SK-N-SH (cell line): ENCODE data around the gene FAM221A. TPM values are rescaled to one million over a fixed set of nuclear protein-coding genes. Genes with fewer than 3 reads are reported as not detected.
"Not testable (repeated sequence)": the region's sequence is repeated elsewhere in the genome, so short reads cannot be mapped to it uniquely, and the experiment has no call there.

ENCODE experiments used
- CTCF ChIA-PET: fragments of 300-600, 350-600 bp; formaldehyde crosslinking; extraction: SDS; loops from one replicate; lab custom pipeline; 2021; lab: Yijun Ruan, JAX
- POLR2A ChIA-PET: fragments of 350-600 bp; sonication (Branson Sonifier 250); formaldehyde crosslinking; extraction: SDS; loops from one replicate; lab custom pipeline; 2020; ENCODE audit warnings: antibody characterized with exemption, inconsistent platforms; lab: Yijun Ruan, JAX
- DNase-seq: peaks from one replicate; pipeline ENCODE4 v3.0.0; 2012
- H2AFZ ChIP-seq: fragments of 200-600 bp; sonication (generic); 2 replicates; pipeline ENCODE4 v1.8.1; 2016; ENCODE audit warnings: antibody characterized with exemption, mild to moderate bottlenecking, low read depth
- H3F3A ChIP-seq: fragments of 200-600 bp; sonication (generic); replicated peaks from 2 replicates; pipeline ENCODE3; 2016; ENCODE audit warnings: antibody characterized with exemption, mild to moderate bottlenecking; ENCODE audit not compliant: insufficient read depth
- H3K27ac ChIP-seq, 2 experiments: fragments of 200-500 bp in 1 of 2; fragments of 200-600 bp in 1 of 2; sonication (Bioruptor generic) in 1 of 2; sonication (generic), shearing (Covaris generic) in 1 of 2; 2 replicates each; pipeline versions ENCODE4 v1.5.1 to v1.6.1; 2014 to 2016; ENCODE audit warnings: low read depth in 2 of 2, inconsistent platforms in 1 of 2, low read length in 1 of 2, mild to moderate bottlenecking in 1 of 2, mixed read lengths in 1 of 2
- H3K27me3 ChIP-seq: fragments of 200-600 bp; sonication (generic), shearing (Covaris generic); 2 replicates; pipeline ENCODE4 v1.6.1; 2016; ENCODE audit warnings: mixed run types; ENCODE audit not compliant: insufficient read depth
- H3K36me3 ChIP-seq, 2 experiments: fragments of 200-500 bp in 1 of 2; fragments of 200-600 bp in 1 of 2; sonication (Bioruptor generic) in 1 of 2; sonication (generic) in 1 of 2; replicated peaks in 1 of 2; 2 replicates each; pipeline versions ENCODE3 to v1.5.1; 2014 to 2016; ENCODE audit warnings: low read length in 1 of 2, mild to moderate bottlenecking in 1 of 2; ENCODE audit not compliant: insufficient read depth in 2 of 2, control insufficient read depth in 1 of 2
- H3K4me1 ChIP-seq, 2 experiments: fragments of 200-500 bp in 1 of 2; fragments of 200-600 bp in 1 of 2; sonication (Bioruptor generic) in 1 of 2; sonication (generic), shearing (Covaris generic) in 1 of 2; 2 replicates each; pipeline versions ENCODE4 v1.5.1 to v1.6.1; 2014 to 2016; ENCODE audit warnings: low read depth in 1 of 2, low read length in 1 of 2, mixed run types in 1 of 2; ENCODE audit not compliant: insufficient read depth in 2 of 2, control insufficient read depth in 1 of 2
- H3K4me2 ChIP-seq: fragments of 200-600 bp; sonication (generic), shearing (Covaris generic); 2 replicates; pipeline ENCODE4 v1.6.1; 2017; ENCODE audit warnings: mixed run types
- H3K4me3 ChIP-seq, 2 experiments: fragments of 200-500 bp in 1 of 2; fragments of 200-600 bp in 1 of 2; sonication (Bioruptor generic) in 1 of 2; sonication (generic), shearing (Covaris generic) in 1 of 2; 2 replicates each; pipeline versions ENCODE4 v1.5.1 to v1.8.1; 2014 to 2016; ENCODE audit warnings: low read depth in 2 of 2, inconsistent platforms in 1 of 2, low read length in 1 of 2, mild to moderate bottlenecking in 1 of 2, mixed read lengths in 1 of 2, moderate library complexity in 1 of 2
- H3K79me2 ChIP-seq: fragments of 200-600 bp; sonication (generic); 2 replicates; pipeline ENCODE4 v1.8.1; 2017; ENCODE audit warnings: mild to moderate bottlenecking; ENCODE audit not compliant: insufficient read depth
- H3K9ac ChIP-seq: fragments of 200-600 bp; sonication (generic); 2 replicates; pipeline ENCODE4 v1.6.1; 2017; ENCODE audit warnings: mixed run types
- H3K9me2 ChIP-seq: fragments of 200-600 bp; sonication (generic); 2 replicates; pipeline ENCODE4 v1.6.1; 2017; ENCODE audit warnings: mixed run types
- H3K9me3 ChIP-seq: fragments of 200-600 bp; sonication (generic); 2 replicates; pipeline ENCODE4 v1.6.1; 2017; ENCODE audit warnings: mixed run types, mild to moderate bottlenecking, moderate library complexity
- H4K20me1 ChIP-seq: fragments of 200-600 bp; sonication (generic); 2 replicates; pipeline ENCODE4 v1.6.1; 2017; ENCODE audit warnings: mild to moderate bottlenecking, mixed run types; ENCODE audit not compliant: insufficient read depth
- CHD2 ChIP-seq: fragments of 150-350 bp; IDR thresholded peaks from 2 replicates; pipeline ENCODE4 v1.6.1; 2018; ENCODE audit warnings: low read length; ENCODE audit not compliant: partially characterized antibody
- CTCF ChIP-seq: fragments of 200-600 bp; sonication (generic); IDR thresholded peaks from 2 replicates; pipeline ENCODE4 v1.6.1; 2017; ENCODE audit warnings: antibody characterized with exemption, mild to moderate bottlenecking, moderate library complexity
- ELF1 ChIP-seq: IDR thresholded peaks from 2 replicates; pipeline ENCODE4 v1.4.0; 2012
- EP300 ChIP-seq, 2 experiments: IDR thresholded peaks; 2 replicates each; pipeline versions ENCODE4 v1.4.0 to v1.6.1; 2012; ENCODE audit warnings: borderline replicate concordance in 1 of 2, low read depth in 1 of 2, low read length in 1 of 2
- EZH2phosphoT487 ChIP-seq: fragments of 200-600 bp; sonication (generic); IDR thresholded peaks from 2 replicates; pipeline ENCODE4 v1.6.1; 2017; ENCODE audit warnings: low read depth, mixed run types, mild to moderate bottlenecking, antibody characterized with exemption, moderate library complexity, borderline replicate concordance
- FOSL2 ChIP-seq: IDR thresholded peaks from 2 replicates; pipeline ENCODE4 v1.4.0; 2012; ENCODE audit warnings: low read depth, mild to moderate bottlenecking, moderate library complexity, borderline replicate concordance
- FOXJ3 ChIP-seq: sonication (generic); formaldehyde crosslinking; IDR thresholded peaks from 2 replicates; pipeline ENCODE4 v1.5.1; 2020; ENCODE audit warnings: mild to moderate bottlenecking, missing genetic modification reagents
- FOXM1 ChIP-seq: IDR thresholded peaks from 2 replicates; pipeline ENCODE4 v1.4.0; 2012; ENCODE audit warnings: low read depth, mild to moderate bottlenecking
- MAX ChIP-seq: IDR thresholded peaks from 2 replicates; pipeline ENCODE4 v1.4.0; 2012; ENCODE audit warnings: low read depth
- MEF2A ChIP-seq: IDR thresholded peaks from 2 replicates; pipeline ENCODE4 v1.4.0; 2012; ENCODE audit warnings: low read depth, borderline replicate concordance
- MXI1 ChIP-seq: IDR thresholded peaks from 2 replicates; pipeline ENCODE4 v1.6.1; 2012; ENCODE audit warnings: mild to moderate bottlenecking, low read depth, low read length, improper control_type of control experiment
- NFIC ChIP-seq: IDR thresholded peaks from 2 replicates; pipeline ENCODE4 v1.4.0; 2012; ENCODE audit warnings: borderline replicate concordance
- PBX3 ChIP-seq: IDR thresholded peaks from 2 replicates; pipeline ENCODE4; 2012
- RAD21 ChIP-seq: IDR thresholded peaks from 2 replicates; pipeline ENCODE4 v1.6.1; 2012; ENCODE audit warnings: mild to moderate bottlenecking, low read length
- REST ChIP-seq: IDR thresholded peaks from 2 replicates; pipeline ENCODE4 v1.6.1; 2012; ENCODE audit warnings: mild to moderate bottlenecking, low read depth, low read length, moderate library complexity
- SIN3A ChIP-seq: IDR thresholded peaks from 2 replicates; pipeline ENCODE4 v1.6.1; 2012; ENCODE audit warnings: low read depth, mild to moderate bottlenecking, low read length, moderate library complexity, borderline replicate concordance
- SMC3 ChIP-seq: IDR thresholded peaks from 2 replicates; pipeline ENCODE4 v1.6.1; 2012; ENCODE audit warnings: low read depth, low read length, improper control_type of control experiment
- TAF1 ChIP-seq: IDR thresholded peaks from 2 replicates; pipeline ENCODE4 v1.6.1; 2012; ENCODE audit warnings: low read depth, mild to moderate bottlenecking, low read length, moderate library complexity, borderline replicate concordance
- USF2 ChIP-seq: fragments of 150-350 bp; IDR thresholded peaks from 2 replicates; pipeline ENCODE4 v1.6.1; 2017; ENCODE audit warnings: antibody characterized with exemption, low read length, low read depth, borderline replicate concordance
- YY1 ChIP-seq: IDR thresholded peaks from 2 replicates; pipeline ENCODE4 v1.4.0; 2012; ENCODE audit warnings: low read depth, mild to moderate bottlenecking
- WGBS: methylation state at CpG from one replicate; pipeline ENCODE4 v1.1.6; 2017; ENCODE audit warnings: low lambda C conversion rate; 5-methylcytosine and 5-hydroxymethylcytosine counted together
- polyA plus RNA-seq, 3 experiments: library from polyadenylated mRNA; depleted of rRNA; stranded (reverse); fragments of >200 nt; gene quantifications; 2 replicates each; pipeline ENCODE4 v1.2.3, GENCODE V29; 2012

The FAM221A gene
- polyA plus RNA-seq, 1 of the 3 experiments (the other 2 are of a cell fraction) = 9.7 TPM

GRCh38 chr7:23717788-23718187, 37.8 kb downstream of the FAM221A start (continued):
- no peak for TF ChIP-seq USF2
- TF ChIP-seq MEF2A = no peak
- TF ChIP-seq ELF1 = no peak

GRCh38 chr7:23721456-23721855, 41.5 kb downstream of the FAM221A start:
- TF ChIP-seq NFIC (no peak), FOXM1 (no peak), TAF1 (no peak), SIN3A (no peak), EP300 (IDR thresholded peaks at IDR 0.05; ENCODE audit: borderline replicate concordance in 1 of 2, low read depth in 1 of 2, low read length in 1 of 2) (no peak), MAX (no peak), CTCF (no peak), REST (no peak), RAD21 (no peak), CHD2 (no peak), FOSL2 (no peak), FOXJ3 (CRISPR knock-in tag) (no peak), YY1 (no peak), EZH2phosphoT487 (no peak), PBX3 (no peak), ELF1 (no peak), SMC3 (no peak), MXI1 (no peak)
- TF ChIP-seq, all 33 proteins: peak for 0
- Histone ChIP-seq H3K79me2 (no peaks in the 10 kb centered on the region), H2AFZ (no peak overlapping the region), H3K4me1 (no peaks in the 10 kb centered on the region), H3K27me3 (no peaks in the 10 kb centered on the region), H3K9ac (no peak overlapping the region), H4K20me1 (no peaks in the 10 kb centered on the region), H3K27ac (no peak overlapping the region), H3K4me3 (no peak overlapping the region), H3K9me3 (no peaks in the 10 kb centered on the region), H3F3A (no peaks in the 10 kb centered on the region), H3K4me2 (no peak overlapping the region), H3K36me3 (no peaks in the 10 kb centered on the region), H3K9me2 (no peaks in the 10 kb centered on the region)
- CTCF ChIA-PET = interaction anchor here (0.8 to 4.7 kb wide), 4 partner anchors 11 to 176 kb away, joined by 3 to 26 read pairs (median 9); partner anchors contain the start of gene STK31
- no peak for DNase-seq
- 76% methylated on average over 4 of the region's 4 CpGs for WGBS
- POLR2A ChIA-PET = no interaction called here

- H3K9me3 ChIP-seq, H3K79me2 ChIP-seq, DNase-seq, H3K27ac ChIP-seq, H3F3A ChIP-seq, H3K4me3 ChIP-seq, H3K9ac ChIP-seq, H4K20me1 ChIP-seq, H2AFZ ChIP-seq, H3K9me2 ChIP-seq, POLR2A ChIA-PET, H3K27me3 ChIP-seq, H3K4me2 ChIP-seq, H3K4me1 ChIP-seq, H3K36me3 ChIP-seq: not testable (repeated sequence)
- CTCF ChIA-PET = interaction anchor here (0.6 to 3.1 kb wide), 4 partner anchors 11 to 176 kb away, joined by 3 to 15 read pairs (median 4); no protein-coding TSS in a partner anchor
- WGBS = 70% methylated on average over 20 of the region's 21 CpGs
Measured at GRCh38 chr7:23722587-23723216, 42.7 kb downstream of the FAM221A start.
